Measurements from ENCODE around the gene ADGRD1.

ADGRD1 gene

GRCh38 chr12:131137836-131138637 is 184.3 kb downstream of the ADGRD1 start:
- Histone ChIP-seq H3K4me3 (ENCODE audit: low read depth, low read length) (no peak overlapping the region), H3K36me3 (ENCODE audit: control insufficient read depth, insufficient read depth, low read length) (no peaks in the 10 kb centered on the region), H3K9ac (ENCODE audit: low read depth, low read length) (no peak overlapping the region), H3K9me3 (ENCODE audit: control insufficient read depth, insufficient read depth, low read length) (no peaks in the 10 kb centered on the region), H3K4me1 (ENCODE audit: control insufficient read depth, insufficient read depth, low read length) (no peaks in the 10 kb centered on the region), H3K27me3 (ENCODE audit: control insufficient read depth, insufficient read depth, low read length) (no peaks in the 10 kb centered on the region)

- H3K27me3 ChIP-seq (ENCODE audit: control insufficient read depth, insufficient read depth, low read length) = no peaks in the 10 kb centered on the region
- no peaks in the 10 kb centered on the region for H3K36me3 ChIP-seq (ENCODE audit: control insufficient read depth, insufficient read depth, low read length)
- H3K9ac ChIP-seq (ENCODE audit: low read depth, low read length) = no peak overlapping the region
- H3K9me3 ChIP-seq (ENCODE audit: control insufficient read depth, insufficient read depth, low read length) = no peaks in the 10 kb centered on the region
- H3K4me1 ChIP-seq (ENCODE audit: control insufficient read depth, insufficient read depth, low read length) = no peaks in the 10 kb centered on the region
- no peak overlapping the region for H3K4me3 ChIP-seq (ENCODE audit: low read depth, low read length)
These were observed 185.1 kb downstream of the ADGRD1 start for GRCh38 chr12:131138638-131139362.

- Histone ChIP-seq H3K9ac (ENCODE audit: low read depth, low read length) (no peak overlapping the region), H3K36me3 (ENCODE audit: control insufficient read depth, insufficient read depth, low read length) (no peaks in the 10 kb centered on the region), H3K4me1 (ENCODE audit: control insufficient read depth, insufficient read depth, low read length) (no peaks in the 10 kb centered on the region), H3K4me3 (ENCODE audit: low read depth, low read length) (no peak overlapping the region), H3K9me3 (ENCODE audit: control insufficient read depth, insufficient read depth, low read length) (no peaks in the 10 kb centered on the region), H3K27me3 (ENCODE audit: control insufficient read depth, insufficient read depth, low read length) (no peaks in the 10 kb centered on the region)
These were observed 185.8 kb downstream of the ADGRD1 start for GRCh38 chr12:131139363-131140068.

GRCh38 chr12:131140069-131140435 is 186.3 kb downstream of the ADGRD1 start:
- Histone ChIP-seq H3K9ac (ENCODE audit: low read depth, low read length) (no peak overlapping the region), H3K4me3 (ENCODE audit: low read depth, low read length) (no peak overlapping the region), H3K4me1 (ENCODE audit: control insufficient read depth, insufficient read depth, low read length) (no peaks in the 10 kb centered on the region), H3K27me3 (ENCODE audit: control insufficient read depth, insufficient read depth, low read length) (no peaks in the 10 kb centered on the region), H3K36me3 (ENCODE audit: control insufficient read depth, insufficient read depth, low read length) (no peaks in the 10 kb centered on the region), H3K9me3 (ENCODE audit: control insufficient read depth, insufficient read depth, low read length) (no peaks in the 10 kb centered on the region)

GRCh38 chr12:131140697-131141096 is 187.0 kb downstream of the ADGRD1 start:
- Histone ChIP-seq H3K4me3 (ENCODE audit: low read depth, low read length) (no peak overlapping the region), H3K4me1 (ENCODE audit: control insufficient read depth, insufficient read depth, low read length) (no peaks in the 10 kb centered on the region), H3K27me3 (ENCODE audit: control insufficient read depth, insufficient read depth, low read length) (no peaks in the 10 kb centered on the region), H3K36me3 (ENCODE audit: control insufficient read depth, insufficient read depth, low read length) (no peaks in the 10 kb centered on the region), H3K9ac (ENCODE audit: low read depth, low read length) (no peak overlapping the region), H3K9me3 (ENCODE audit: control insufficient read depth, insufficient read depth, low read length) (no peaks in the 10 kb centered on the region)

- no peaks in the 10 kb centered on the region for H3K9me3 ChIP-seq (ENCODE audit: control insufficient read depth, insufficient read depth, low read length)
- H3K27me3 ChIP-seq (ENCODE audit: control insufficient read depth, insufficient read depth, low read length) = no peaks in the 10 kb centered on the region
- H3K9ac ChIP-seq (ENCODE audit: low read depth, low read length) = no peak overlapping the region
- H3K4me1 ChIP-seq (ENCODE audit: control insufficient read depth, insufficient read depth, low read length) = no peaks in the 10 kb centered on the region
- H3K36me3 ChIP-seq (ENCODE audit: control insufficient read depth, insufficient read depth, low read length) = no peaks in the 10 kb centered on the region
- H3K4me3 ChIP-seq (ENCODE audit: low read depth, low read length) = no peak overlapping the region
These were observed 187.8 kb downstream of the ADGRD1 start for GRCh38 chr12:131141514-131141913.

- Histone ChIP-seq H3K27me3 (ENCODE audit: control insufficient read depth, insufficient read depth, low read length) (no peaks in the 10 kb centered on the region), H3K9ac (ENCODE audit: low read depth, low read length) (no peak overlapping the region), H3K4me3 (ENCODE audit: low read depth, low read length) (no peak overlapping the region), H3K4me1 (ENCODE audit: control insufficient read depth, insufficient read depth, low read length) (no peaks in the 10 kb centered on the region), H3K9me3 (ENCODE audit: control insufficient read depth, insufficient read depth, low read length) (no peaks in the 10 kb centered on the region), H3K36me3 (ENCODE audit: control insufficient read depth, insufficient read depth, low read length) (no peaks in the 10 kb centered on the region)
These were observed 189.4 kb downstream of the ADGRD1 start for GRCh38 chr12:131142891-131143657.

DNA sequence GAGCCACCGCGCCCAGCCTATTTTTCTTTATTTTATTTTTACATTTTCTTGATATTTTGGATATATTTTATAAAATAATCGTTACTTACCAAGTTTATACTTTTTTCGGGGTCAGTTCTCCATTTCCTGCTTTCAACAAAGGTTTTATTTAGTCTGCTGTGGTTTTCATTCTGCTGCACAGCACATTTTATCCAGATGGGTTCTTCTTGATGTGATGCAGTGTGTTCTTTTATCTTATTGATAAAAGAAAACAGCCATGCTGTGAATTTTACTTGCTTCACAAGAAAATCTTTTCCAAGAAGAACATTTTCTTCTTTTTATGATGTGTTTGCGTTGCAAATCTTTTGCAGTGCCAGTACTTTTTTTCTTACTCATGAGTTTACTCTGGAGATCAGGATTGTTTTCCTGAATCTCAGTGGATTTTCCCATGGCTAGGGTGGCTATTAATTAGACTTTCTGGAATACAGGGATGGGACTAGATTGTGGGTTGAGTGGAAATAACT is 192.5 kb downstream of the ADGRD1 start:
- H3K9ac ChIP-seq (ENCODE audit: low read depth, low read length) = no peak overlapping the region
- H3K36me3 ChIP-seq (ENCODE audit: control insufficient read depth, insufficient read depth, low read length) = no peaks in the 10 kb centered on the region
- H3K4me1 ChIP-seq (ENCODE audit: control insufficient read depth, insufficient read depth, low read length) = no peaks in the 10 kb centered on the region
- H3K9me3 ChIP-seq (ENCODE audit: control insufficient read depth, insufficient read depth, low read length) = no peaks in the 10 kb centered on the region
- no peaks in the 10 kb centered on the region for H3K27me3 ChIP-seq (ENCODE audit: control insufficient read depth, insufficient read depth, low read length)
- H3K4me3 ChIP-seq (ENCODE audit: low read depth, low read length) = no peak overlapping the region

DNA sequence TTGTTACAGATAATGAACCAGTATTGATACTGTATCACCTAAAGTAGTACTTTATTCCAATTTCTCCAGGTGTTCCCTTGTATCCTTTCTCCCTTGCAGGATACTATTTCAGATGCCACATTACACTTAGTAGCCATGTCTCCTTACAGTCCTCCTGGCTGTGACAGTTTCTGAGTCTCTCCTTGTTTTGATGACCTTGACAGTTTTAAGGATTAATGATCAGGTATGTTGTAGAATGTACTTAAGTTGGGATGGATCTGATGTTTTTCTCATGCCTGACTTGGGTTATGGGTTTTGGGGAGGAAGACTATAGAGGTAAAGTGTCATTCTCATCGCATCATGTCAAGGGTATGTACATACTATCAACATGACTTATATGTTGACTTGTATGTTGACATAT is 193.6 kb downstream of the ADGRD1 start:
- no peak overlapping the region for H3K9ac ChIP-seq (ENCODE audit: low read depth, low read length)
- H3K36me3 ChIP-seq (ENCODE audit: control insufficient read depth, insufficient read depth, low read length) = no peaks in the 10 kb centered on the region
- H3K27me3 ChIP-seq (ENCODE audit: control insufficient read depth, insufficient read depth, low read length) = no peaks in the 10 kb centered on the region
- H3K4me3 ChIP-seq (ENCODE audit: low read depth, low read length) = no peak overlapping the region
- H3K9me3 ChIP-seq (ENCODE audit: control insufficient read depth, insufficient read depth, low read length) = no peaks in the 10 kb centered on the region
- no peaks in the 10 kb centered on the region for H3K4me1 ChIP-seq (ENCODE audit: control insufficient read depth, insufficient read depth, low read length)

DNA sequence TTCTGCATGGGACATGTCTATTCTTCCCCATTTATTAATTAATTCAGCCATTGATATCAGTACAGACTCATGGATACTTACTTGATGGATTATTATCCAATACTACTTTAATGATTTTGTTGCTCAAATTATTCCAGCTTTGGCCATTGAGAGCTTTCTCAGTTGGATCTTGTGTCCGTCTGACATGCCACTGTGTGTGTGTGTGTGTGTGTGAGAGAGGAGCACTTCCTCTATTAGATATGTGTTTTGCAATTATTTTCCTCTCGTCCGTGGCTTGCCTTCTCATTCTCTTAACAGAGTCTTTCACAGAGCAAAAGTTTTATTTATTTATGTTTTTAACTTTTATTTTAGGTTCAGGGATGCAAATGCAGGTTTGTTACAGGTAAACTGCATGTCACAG is 194.2 kb downstream of the ADGRD1 start:
- no peaks in the 10 kb centered on the region for H3K27me3 ChIP-seq (ENCODE audit: control insufficient read depth, insufficient read depth, low read length)
- H3K9ac ChIP-seq (ENCODE audit: low read depth, low read length) = no peak overlapping the region

More for the DNA sequence above, 194.2 kb downstream of the ADGRD1 start:
- H3K36me3 ChIP-seq (ENCODE audit: control insufficient read depth, insufficient read depth, low read length) = no peaks in the 10 kb centered on the region
- no peaks in the 10 kb centered on the region for H3K9me3 ChIP-seq (ENCODE audit: control insufficient read depth, insufficient read depth, low read length)
- no peaks in the 10 kb centered on the region for H3K4me1 ChIP-seq (ENCODE audit: control insufficient read depth, insufficient read depth, low read length)
- H3K4me3 ChIP-seq (ENCODE audit: low read depth, low read length) = no peak overlapping the region
